Liver (tissue), 3 donors: ENCODE measurements around the gene YPEL4.

ENCODE experiments used
- EGR1 ChIP-seq, 2 donors: IDR thresholded peaks; 2 replicates each; pipeline ENCODE4 v1.6.1; 2016 to 2018; ENCODE audit warnings: antibody characterized with exemption in 2 of 2, low read depth in 2 of 2
- JUND ChIP-seq, 2 donors: IDR thresholded peaks; 2 replicates each; pipeline ENCODE4 v1.6.1; 2016; ENCODE audit warnings: antibody characterized with exemption in 2 of 2
- RAD21 ChIP-seq, 2 donors: IDR thresholded peaks; 2 replicates each; pipeline ENCODE4 v1.6.1; 2016; ENCODE audit warnings: antibody characterized with exemption in 2 of 2, mild to moderate bottlenecking in 2 of 2
- SP1 ChIP-seq: IDR thresholded peaks from 2 replicates; pipeline ENCODE4 v1.6.1; 2018; ENCODE audit warnings: antibody characterized with exemption, mild to moderate bottlenecking
- TAF1 ChIP-seq: conservative IDR thresholded peaks from 2 replicates; pipeline ENCODE4 v1.6.1; 2016; ENCODE audit warnings: antibody characterized with exemption, mild to moderate bottlenecking
- YY1 ChIP-seq: IDR thresholded peaks from 2 replicates; pipeline ENCODE4 v1.6.1; 2016; ENCODE audit warnings: antibody characterized with exemption, mild to moderate bottlenecking
- TF ChIP-seq, protein P1 (sequence below): fragments of 150-350 bp; IDR thresholded peaks from 2 replicates; pipeline ENCODE4 v1.5.1; 2017; ENCODE audit warnings: improper control_type of control experiment, low read depth, low read length; ENCODE audit not compliant: missing input control
- TF ChIP-seq, protein P2 (sequence below): IDR thresholded peaks from 2 replicates; pipeline ENCODE4 v1.6.1; 2016; ENCODE audit warnings: antibody characterized with exemption, mild to moderate bottlenecking
- TF ChIP-seq, protein P3 (sequence below): IDR thresholded peaks from 2 replicates; pipeline ENCODE4 v1.6.1; 2016; ENCODE audit warnings: antibody characterized with exemption
- TF ChIP-seq, protein P4 (sequence below): IDR thresholded peaks from 2 replicates; pipeline ENCODE4 v1.6.1; 2016; ENCODE audit warnings: antibody characterized with exemption
- donor health status: healthy.
- donor health status: healthy.

DNA sequence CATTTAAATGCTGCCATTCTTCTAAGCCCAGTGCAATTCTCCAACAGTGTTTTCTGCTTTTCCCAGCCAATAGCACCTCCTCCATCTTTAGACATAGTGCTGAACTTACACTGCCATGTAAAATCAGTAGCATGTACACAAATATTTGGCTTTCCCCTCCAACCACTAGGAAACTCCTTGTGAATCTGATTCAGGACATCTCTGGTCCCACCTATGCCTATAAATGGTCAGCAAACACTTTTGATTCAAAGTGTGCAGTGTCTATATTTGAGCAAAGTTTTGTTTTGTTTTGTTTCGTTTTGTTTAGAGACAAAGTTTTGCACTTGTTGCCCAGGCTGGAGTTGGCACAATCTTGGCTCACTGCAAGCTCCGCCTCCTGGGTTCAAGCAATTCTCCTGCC, 24.8 kb downstream of the YPEL4 start:
- TF ChIP-seq JUND (IDR thresholded peaks at IDR 0.05), result no peak
- TF ChIP-seq, protein P1, sequence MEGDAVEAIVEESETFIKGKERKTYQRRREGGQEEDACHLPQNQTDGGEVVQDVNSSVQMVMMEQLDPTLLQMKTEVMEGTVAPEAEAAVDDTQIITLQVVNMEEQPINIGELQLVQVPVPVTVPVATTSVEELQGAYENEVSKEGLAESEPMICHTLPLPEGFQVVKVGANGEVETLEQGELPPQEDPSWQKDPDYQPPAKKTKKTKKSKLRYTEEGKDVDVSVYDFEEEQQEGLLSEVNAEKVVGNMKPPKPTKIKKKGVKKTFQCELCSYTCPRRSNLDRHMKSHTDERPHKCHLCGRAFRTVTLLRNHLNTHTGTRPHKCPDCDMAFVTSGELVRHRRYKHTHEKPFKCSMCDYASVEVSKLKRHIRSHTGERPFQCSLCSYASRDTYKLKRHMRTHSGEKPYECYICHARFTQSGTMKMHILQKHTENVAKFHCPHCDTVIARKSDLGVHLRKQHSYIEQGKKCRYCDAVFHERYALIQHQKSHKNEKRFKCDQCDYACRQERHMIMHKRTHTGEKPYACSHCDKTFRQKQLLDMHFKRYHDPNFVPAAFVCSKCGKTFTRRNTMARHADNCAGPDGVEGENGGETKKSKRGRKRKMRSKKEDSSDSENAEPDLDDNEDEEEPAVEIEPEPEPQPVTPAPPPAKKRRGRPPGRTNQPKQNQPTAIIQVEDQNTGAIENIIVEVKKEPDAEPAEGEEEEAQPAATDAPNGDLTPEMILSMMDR, result no peak
- TF ChIP-seq, protein P2, sequence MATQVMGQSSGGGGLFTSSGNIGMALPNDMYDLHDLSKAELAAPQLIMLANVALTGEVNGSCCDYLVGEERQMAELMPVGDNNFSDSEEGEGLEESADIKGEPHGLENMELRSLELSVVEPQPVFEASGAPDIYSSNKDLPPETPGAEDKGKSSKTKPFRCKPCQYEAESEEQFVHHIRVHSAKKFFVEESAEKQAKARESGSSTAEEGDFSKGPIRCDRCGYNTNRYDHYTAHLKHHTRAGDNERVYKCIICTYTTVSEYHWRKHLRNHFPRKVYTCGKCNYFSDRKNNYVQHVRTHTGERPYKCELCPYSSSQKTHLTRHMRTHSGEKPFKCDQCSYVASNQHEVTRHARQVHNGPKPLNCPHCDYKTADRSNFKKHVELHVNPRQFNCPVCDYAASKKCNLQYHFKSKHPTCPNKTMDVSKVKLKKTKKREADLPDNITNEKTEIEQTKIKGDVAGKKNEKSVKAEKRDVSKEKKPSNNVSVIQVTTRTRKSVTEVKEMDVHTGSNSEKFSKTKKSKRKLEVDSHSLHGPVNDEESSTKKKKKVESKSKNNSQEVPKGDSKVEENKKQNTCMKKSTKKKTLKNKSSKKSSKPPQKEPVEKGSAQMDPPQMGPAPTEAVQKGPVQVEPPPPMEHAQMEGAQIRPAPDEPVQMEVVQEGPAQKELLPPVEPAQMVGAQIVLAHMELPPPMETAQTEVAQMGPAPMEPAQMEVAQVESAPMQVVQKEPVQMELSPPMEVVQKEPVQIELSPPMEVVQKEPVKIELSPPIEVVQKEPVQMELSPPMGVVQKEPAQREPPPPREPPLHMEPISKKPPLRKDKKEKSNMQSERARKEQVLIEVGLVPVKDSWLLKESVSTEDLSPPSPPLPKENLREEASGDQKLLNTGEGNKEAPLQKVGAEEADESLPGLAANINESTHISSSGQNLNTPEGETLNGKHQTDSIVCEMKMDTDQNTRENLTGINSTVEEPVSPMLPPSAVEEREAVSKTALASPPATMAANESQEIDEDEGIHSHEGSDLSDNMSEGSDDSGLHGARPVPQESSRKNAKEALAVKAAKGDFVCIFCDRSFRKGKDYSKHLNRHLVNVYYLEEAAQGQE, result no peak
- TF ChIP-seq SP1, result no peak
- no peak for TF ChIP-seq RAD21 (IDR thresholded peaks at IDR 0.05)
- TF ChIP-seq, protein P3, sequence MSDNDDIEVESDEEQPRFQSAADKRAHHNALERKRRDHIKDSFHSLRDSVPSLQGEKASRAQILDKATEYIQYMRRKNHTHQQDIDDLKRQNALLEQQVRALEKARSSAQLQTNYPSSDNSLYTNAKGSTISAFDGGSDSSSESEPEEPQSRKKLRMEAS, result no peak
- no peak for TF ChIP-seq EGR1 (IDR thresholded peaks at IDR 0.05; ENCODE audit: low read depth in 2 of 2)
- TF ChIP-seq, protein P4, sequence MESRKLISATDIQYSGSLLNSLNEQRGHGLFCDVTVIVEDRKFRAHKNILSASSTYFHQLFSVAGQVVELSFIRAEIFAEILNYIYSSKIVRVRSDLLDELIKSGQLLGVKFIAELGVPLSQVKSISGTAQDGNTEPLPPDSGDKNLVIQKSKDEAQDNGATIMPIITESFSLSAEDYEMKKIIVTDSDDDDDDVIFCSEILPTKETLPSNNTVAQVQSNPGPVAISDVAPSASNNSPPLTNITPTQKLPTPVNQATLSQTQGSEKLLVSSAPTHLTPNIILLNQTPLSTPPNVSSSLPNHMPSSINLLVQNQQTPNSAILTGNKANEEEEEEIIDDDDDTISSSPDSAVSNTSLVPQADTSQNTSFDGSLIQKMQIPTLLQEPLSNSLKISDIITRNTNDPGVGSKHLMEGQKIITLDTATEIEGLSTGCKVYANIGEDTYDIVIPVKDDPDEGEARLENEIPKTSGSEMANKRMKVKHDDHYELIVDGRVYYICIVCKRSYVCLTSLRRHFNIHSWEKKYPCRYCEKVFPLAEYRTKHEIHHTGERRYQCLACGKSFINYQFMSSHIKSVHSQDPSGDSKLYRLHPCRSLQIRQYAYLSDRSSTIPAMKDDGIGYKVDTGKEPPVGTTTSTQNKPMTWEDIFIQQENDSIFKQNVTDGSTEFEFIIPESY, result no peak
- TF ChIP-seq YY1, result no peak
- TF ChIP-seq TAF1, result no peak
